ENCODE data around the gene HERC4.
A peak's percentile ranks its signal among the peaks of the same experiment; 100 is the strongest.

HERC4 gene

DNA sequence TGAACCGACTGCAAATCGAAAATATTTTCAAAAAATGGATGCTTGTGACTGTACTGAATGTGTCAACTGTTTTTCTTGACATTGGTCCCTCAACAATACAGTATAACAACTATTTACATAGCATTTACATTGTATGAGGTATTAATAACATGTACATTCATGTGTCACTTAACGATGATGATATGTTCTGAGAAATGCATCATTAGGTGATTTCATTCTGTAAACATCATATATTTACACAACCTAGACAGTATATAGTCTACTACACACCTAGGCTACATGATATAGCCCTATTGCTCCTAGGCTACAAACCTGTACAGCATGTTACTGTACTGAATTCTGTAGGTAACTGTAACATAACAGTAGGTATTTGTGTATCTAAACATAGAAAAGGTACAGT, 150.9 kb downstream of the HERC4 start:
- no peak for DNase-seq (ENCODE audit: low read depth)
- TF ChIP-seq, protein P1, sequence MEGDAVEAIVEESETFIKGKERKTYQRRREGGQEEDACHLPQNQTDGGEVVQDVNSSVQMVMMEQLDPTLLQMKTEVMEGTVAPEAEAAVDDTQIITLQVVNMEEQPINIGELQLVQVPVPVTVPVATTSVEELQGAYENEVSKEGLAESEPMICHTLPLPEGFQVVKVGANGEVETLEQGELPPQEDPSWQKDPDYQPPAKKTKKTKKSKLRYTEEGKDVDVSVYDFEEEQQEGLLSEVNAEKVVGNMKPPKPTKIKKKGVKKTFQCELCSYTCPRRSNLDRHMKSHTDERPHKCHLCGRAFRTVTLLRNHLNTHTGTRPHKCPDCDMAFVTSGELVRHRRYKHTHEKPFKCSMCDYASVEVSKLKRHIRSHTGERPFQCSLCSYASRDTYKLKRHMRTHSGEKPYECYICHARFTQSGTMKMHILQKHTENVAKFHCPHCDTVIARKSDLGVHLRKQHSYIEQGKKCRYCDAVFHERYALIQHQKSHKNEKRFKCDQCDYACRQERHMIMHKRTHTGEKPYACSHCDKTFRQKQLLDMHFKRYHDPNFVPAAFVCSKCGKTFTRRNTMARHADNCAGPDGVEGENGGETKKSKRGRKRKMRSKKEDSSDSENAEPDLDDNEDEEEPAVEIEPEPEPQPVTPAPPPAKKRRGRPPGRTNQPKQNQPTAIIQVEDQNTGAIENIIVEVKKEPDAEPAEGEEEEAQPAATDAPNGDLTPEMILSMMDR (IDR thresholded peaks at IDR 0.05; ENCODE audit: low read length, missing control alignments): no peak
- no peak overlapping the region for H3K4me3 ChIP-seq (replicated peaks; ENCODE audit: low read depth, low read length)

DNA sequence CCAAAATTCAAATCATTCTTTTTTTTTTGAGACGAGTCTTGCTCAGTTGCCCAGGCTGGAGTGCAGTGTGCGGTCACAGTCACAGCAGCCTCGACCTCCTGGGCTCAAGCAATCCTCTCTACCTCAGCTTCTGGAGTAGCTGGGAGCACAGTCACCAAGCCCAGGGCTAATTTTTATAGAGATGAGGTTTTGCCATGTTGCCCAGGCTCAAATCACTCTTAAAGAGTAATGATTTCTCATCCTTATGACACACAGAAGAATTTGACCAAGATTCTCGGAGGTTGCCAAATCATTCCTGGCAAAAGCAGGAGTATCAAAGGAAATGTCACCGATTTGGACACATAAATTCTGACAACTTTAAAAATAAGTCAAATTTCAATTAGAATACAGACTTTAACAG, 151.5 kb downstream of the HERC4 start:
- TF ChIP-seq, protein P1 (IDR thresholded peaks at IDR 0.05; ENCODE audit: low read length, missing control alignments): no peak
- DNase-seq (ENCODE audit: low read depth): no peak
- H3K4me3 ChIP-seq (replicated peaks; ENCODE audit: low read depth, low read length): no peak overlapping the region

DNA sequence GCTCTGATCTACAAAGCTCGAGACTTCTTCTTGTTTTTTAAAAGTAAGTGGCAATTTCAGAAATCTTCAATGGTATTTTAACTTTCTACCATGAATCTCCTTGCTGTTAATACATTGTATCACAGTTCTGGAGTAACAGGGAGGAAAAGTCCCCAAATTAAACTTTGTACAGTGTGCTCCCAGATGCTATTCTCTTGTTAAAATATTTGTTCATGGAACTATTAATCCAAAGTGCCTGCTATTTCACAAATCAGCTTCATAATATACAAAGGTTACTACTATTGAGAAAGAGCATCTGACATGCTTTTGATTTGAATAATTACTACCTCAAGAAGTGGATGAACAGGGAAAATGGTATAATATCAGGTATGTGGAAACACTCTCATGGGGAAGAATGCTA, 154.0 kb downstream of the HERC4 start:
- DNase-seq (ENCODE audit: low read depth): no peak
- TF ChIP-seq, protein P1 (IDR thresholded peaks at IDR 0.05; ENCODE audit: low read length, missing control alignments): no peak
- no peak overlapping the region for H3K4me3 ChIP-seq (replicated peaks; ENCODE audit: low read depth, low read length)

DNA sequence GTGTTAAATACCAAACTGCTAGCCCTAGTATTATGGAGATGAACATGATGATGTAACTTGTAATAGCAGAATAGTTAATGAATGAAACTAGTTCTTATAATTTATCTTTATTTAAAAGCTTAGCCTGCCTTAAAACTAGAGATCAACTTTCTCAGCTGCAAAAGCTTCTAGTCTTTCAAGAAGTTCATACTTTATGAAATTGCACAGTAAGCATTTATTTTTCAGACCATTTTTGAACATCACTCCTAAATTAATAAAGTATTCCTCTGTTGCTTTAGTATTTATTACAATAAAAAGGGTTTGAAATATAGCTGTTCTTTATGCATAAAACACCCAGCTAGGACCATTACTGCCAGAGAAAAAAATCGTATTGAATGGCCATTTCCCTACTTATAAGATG, 157.4 kb downstream of the HERC4 start:
- DNase-seq (ENCODE audit: low read depth): no peak
- no peak overlapping the region for H3K4me3 ChIP-seq (replicated peaks; ENCODE audit: low read depth, low read length)
- TF ChIP-seq, protein P1 (IDR thresholded peaks at IDR 0.05; ENCODE audit: low read length, missing control alignments): no peak

DNA sequence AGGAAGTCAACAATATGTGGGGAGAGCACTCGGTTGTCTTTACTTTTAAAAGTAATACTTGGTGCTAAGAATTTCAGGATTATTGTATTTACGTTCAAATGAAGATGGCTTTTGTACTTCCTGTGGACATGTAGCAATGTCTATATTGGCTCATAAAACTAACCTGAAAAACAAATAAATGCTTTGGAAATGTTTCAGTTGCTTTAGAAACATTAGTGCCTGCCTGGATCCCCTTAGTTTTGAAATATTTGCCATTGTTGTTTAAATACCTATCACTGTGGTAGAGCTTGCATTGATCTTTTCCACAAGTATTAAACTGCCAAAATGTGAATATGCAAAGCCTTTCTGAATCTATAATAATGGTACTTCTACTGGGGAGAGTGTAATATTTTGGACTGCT, 157.9 kb downstream of the HERC4 start:
- no peak for DNase-seq (ENCODE audit: low read depth)
- TF ChIP-seq, protein P1 (IDR thresholded peaks at IDR 0.05; ENCODE audit: low read length, missing control alignments): no peak
- no peak overlapping the region for H3K4me3 ChIP-seq (replicated peaks; ENCODE audit: low read depth, low read length)

DNA sequence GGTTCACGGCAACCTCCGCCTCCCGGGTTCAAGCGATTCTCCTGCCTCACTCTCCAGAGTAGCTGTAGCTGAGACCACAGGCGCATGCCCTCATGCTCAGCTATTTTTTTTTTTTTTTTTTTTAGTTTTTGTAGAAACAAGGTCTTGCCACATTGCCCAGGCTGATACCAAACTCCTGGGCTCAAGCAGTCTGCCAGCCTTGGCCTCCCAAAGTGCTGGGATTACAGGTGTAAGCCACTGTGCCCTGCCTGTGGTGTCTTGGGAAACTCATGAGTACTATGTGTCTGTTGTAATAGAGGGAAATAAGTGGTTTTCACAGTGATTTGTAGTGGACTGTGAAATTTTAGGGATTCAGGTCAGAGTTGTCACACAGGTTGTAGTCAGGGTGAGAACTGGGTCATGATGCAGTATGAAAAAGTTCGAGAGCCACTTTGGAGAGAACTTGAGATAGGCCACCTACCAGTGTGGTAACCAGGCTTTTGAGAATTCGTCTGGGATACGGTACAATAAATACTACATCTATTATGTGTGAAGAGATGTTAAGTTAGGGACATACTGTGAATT, 160.2 kb downstream of the HERC4 start:
- DNase-seq (ENCODE audit: low read depth): no peak
- no peak overlapping the region for H3K4me3 ChIP-seq (replicated peaks; ENCODE audit: low read depth, low read length)
- TF ChIP-seq, protein P1 (IDR thresholded peaks at IDR 0.05; ENCODE audit: low read length, missing control alignments): no peak

DNA sequence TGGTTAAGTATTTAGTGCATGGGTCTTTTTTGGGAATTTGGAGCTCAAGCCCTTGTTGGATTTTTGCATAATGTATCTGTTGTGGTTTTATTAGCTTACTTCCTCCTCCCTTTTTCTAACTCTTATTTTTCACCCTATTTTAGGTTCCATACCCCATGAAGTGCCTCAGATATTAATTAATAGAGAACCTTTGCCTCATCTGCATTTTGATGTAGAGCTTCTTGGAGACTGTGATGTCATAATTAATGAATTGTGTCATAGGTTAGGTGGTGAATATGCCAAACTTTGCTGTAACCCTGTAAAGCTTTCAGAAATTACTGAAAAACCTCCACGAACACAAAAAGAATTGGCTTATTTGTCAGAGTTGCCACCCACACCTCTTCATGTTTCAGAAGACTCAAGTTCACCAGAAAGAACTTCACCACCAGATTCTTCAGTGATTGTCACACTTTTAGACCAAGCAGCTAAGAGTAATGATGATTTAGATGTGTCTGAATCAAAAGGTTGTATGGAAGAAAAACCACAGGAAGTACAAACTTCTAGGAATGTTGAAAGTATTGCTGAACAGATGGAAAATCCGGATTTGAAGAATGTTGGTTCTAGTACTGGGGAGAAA, 162.6 kb downstream of the HERC4 start:
- no peak overlapping the region for H3K4me3 ChIP-seq (replicated peaks; ENCODE audit: low read depth, low read length)
- TF ChIP-seq, protein P1 (IDR thresholded peaks at IDR 0.05; ENCODE audit: low read length, missing control alignments): no peak
- DNase-seq (ENCODE audit: low read depth): peak; percentile 6
